AG04449 (cell line): ENCODE results near the gene RFX1.

Source experiments
- CTCF ChIA-PET: fragments of 350-600 bp; formaldehyde crosslinking; extraction: SDS; loops from one replicate; lab custom pipeline; 2021; ENCODE audit warnings: antibody characterized with exemption; lab: Yijun Ruan, JAX
- POLR2A ChIA-PET: fragments of 400-600, 350-600 bp; formaldehyde crosslinking; extraction: SDS; loops from one replicate; lab custom pipeline; 2020; ENCODE audit warnings: antibody characterized with exemption, inconsistent platforms; lab: Yijun Ruan, JAX
- DNase-seq: peaks from one replicate; pipeline ENCODE4 v3.0.0-alpha.2; 2010; ENCODE audit warnings: low read depth, low spot score
- H3K4me3 ChIP-seq: 2 replicates; pipeline ENCODE4 v1.5.1; 2011; ENCODE audit warnings: low read depth, mild to moderate bottlenecking, control low read depth, low read length
- CTCF ChIP-seq: IDR thresholded peaks from one replicate; pipeline ENCODE4 v1.5.1; 2011; ENCODE audit warnings: mild to moderate bottlenecking, moderate library complexity, low read length, control low read depth, inconsistent platforms; ENCODE audit not compliant: insufficient read depth; ENCODE audit errors: missing control alignments

Gene RFX1

GRCh38 chr19:13914777-13915176 lies 91.3 kb downstream of the RFX1 start:
- ChIA-PET CTCF (no interaction called here), POLR2A (interaction anchor here (0.7 kb wide), 1 partner anchor 12 kb away, joined by 3 read pairs; no protein-coding TSS in a partner anchor)

GRCh38 chr19:13913352-13913751 lies 92.8 kb downstream of the RFX1 start:
- DNase-seq: no peak
- ChIA-PET POLR2A (no interaction called here), CTCF (no interaction called here)
- no peak overlapping the region for H3K4me3 ChIP-seq
- TF ChIP-seq CTCF: no peak

More at GRCh38 chr19:13914777-13915176, 91.3 kb downstream of the RFX1 start:
- H3K4me3 ChIP-seq: no peak overlapping the region
- no peak for TF ChIP-seq CTCF
- no peak for DNase-seq
